ENCODE data around the gene NRXN3. TPM values are rescaled to one million over a fixed set of nuclear protein-coding genes. Genes with fewer than 3 reads are reported as not detected.

Gene NRXN3
- total RNA-seq, 1 donor from 2014 or later: 11.4 TPM

DNA sequence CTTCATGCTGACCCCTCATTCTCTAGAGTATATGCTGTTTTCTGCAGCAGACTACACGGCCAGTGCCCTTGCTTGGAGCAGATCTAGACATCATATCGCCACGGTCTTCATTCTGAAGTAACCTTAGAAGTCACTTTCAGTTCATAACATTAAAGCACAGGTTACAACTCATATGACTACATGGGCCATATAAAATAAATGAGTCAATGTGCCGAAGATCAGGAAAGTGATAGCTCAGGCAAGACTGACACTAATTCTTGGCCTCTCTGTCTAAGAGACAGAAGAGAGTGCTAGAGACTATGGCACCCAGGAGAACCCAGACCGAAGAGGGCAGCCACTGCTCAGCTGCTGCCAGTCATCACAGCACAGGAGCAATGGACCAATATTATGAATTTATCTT is 1431.4 kb downstream of the NRXN3 start:
- Mint-ChIP-seq H3K36me3 (peaks cover 3% of the 10 kb centered on the region), H3K27ac (no peak overlapping the region), H3K4me3 (no peak overlapping the region), H3K27me3 (ENCODE audit: low read depth) (no peaks in the 10 kb centered on the region), H3K9me3 (peaks cover 6% of the 10 kb centered on the region), H3K4me1 (peaks cover 5% of the 10 kb centered on the region)
- no peak for DNase-seq (ENCODE audit: low spot score in 2 of 2, unreplicated experiment in 2 of 2)
- TF ChIP-seq, protein P1, sequence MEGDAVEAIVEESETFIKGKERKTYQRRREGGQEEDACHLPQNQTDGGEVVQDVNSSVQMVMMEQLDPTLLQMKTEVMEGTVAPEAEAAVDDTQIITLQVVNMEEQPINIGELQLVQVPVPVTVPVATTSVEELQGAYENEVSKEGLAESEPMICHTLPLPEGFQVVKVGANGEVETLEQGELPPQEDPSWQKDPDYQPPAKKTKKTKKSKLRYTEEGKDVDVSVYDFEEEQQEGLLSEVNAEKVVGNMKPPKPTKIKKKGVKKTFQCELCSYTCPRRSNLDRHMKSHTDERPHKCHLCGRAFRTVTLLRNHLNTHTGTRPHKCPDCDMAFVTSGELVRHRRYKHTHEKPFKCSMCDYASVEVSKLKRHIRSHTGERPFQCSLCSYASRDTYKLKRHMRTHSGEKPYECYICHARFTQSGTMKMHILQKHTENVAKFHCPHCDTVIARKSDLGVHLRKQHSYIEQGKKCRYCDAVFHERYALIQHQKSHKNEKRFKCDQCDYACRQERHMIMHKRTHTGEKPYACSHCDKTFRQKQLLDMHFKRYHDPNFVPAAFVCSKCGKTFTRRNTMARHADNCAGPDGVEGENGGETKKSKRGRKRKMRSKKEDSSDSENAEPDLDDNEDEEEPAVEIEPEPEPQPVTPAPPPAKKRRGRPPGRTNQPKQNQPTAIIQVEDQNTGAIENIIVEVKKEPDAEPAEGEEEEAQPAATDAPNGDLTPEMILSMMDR (IDR thresholded peaks at IDR 0.05; ENCODE audit: unreplicated experiment): no peak

GRCh38 chr14:79602045-79602444 is 1431.9 kb downstream of the NRXN3 start:
- DNase-seq (ENCODE audit: low spot score in 2 of 2, unreplicated experiment in 2 of 2): no peak
- Mint-ChIP-seq H3K36me3 (no peaks in the 10 kb centered on the region), H3K27me3 (ENCODE audit: low read depth) (no peaks in the 10 kb centered on the region), H3K4me1 (peaks cover 5% of the 10 kb centered on the region), H3K9me3 (peaks cover 2% of the 10 kb centered on the region), H3K27ac (no peak overlapping the region), H3K4me3 (no peak overlapping the region)
- TF ChIP-seq, protein P1 (IDR thresholded peaks at IDR 0.05; ENCODE audit: unreplicated experiment): no peak

GRCh38 chr14:79602742-79603141 is 1432.6 kb downstream of the NRXN3 start:
- Mint-ChIP-seq H3K27ac (no peak overlapping the region), H3K4me1 (peaks cover 6% of the 10 kb centered on the region), H3K4me3 (no peak overlapping the region), H3K27me3 (ENCODE audit: low read depth) (no peaks in the 10 kb centered on the region), H3K36me3 (no peaks in the 10 kb centered on the region), H3K9me3 (no peaks in the 10 kb centered on the region)
- TF ChIP-seq, protein P1 (IDR thresholded peaks at IDR 0.05; ENCODE audit: unreplicated experiment): no peak
- DNase-seq (ENCODE audit: low spot score in 2 of 2, unreplicated experiment in 2 of 2): no peak

- no peak for DNase-seq (ENCODE audit: low spot score in 2 of 2, unreplicated experiment in 2 of 2)
- H3K36me3 Mint-ChIP-seq: no peaks in the 10 kb centered on the region
- H3K27me3 Mint-ChIP-seq (ENCODE audit: low read depth): no peaks in the 10 kb centered on the region
- H3K4me3 Mint-ChIP-seq: no peak overlapping the region
- H3K9me3 Mint-ChIP-seq: no peaks in the 10 kb centered on the region
- TF ChIP-seq, protein P1 (IDR thresholded peaks at IDR 0.05; ENCODE audit: unreplicated experiment): no peak
- peaks cover 11% of the 10 kb centered on the region for H3K4me1 Mint-ChIP-seq
- no peak overlapping the region for H3K27ac Mint-ChIP-seq
Observed at GRCh38 chr14:79605849-79606248, 1435.7 kb downstream of the NRXN3 start.

- DNase-seq (ENCODE audit: low spot score in 2 of 2, unreplicated experiment in 2 of 2): no peak
- Mint-ChIP-seq H3K9me3 (no peaks in the 10 kb centered on the region), H3K36me3 (no peaks in the 10 kb centered on the region), H3K27me3 (ENCODE audit: low read depth) (no peaks in the 10 kb centered on the region), H3K4me1 (peaks cover 11% of the 10 kb centered on the region), H3K27ac (no peak overlapping the region), H3K4me3 (no peak overlapping the region)
- TF ChIP-seq, protein P1 (IDR thresholded peaks at IDR 0.05; ENCODE audit: unreplicated experiment): no peak
Observed at GRCh38 chr14:79608446-79608845, 1438.3 kb downstream of the NRXN3 start.

- H3K36me3 Mint-ChIP-seq: no peaks in the 10 kb centered on the region
- H3K4me1 Mint-ChIP-seq: no peaks in the 10 kb centered on the region
- H3K27me3 Mint-ChIP-seq (ENCODE audit: low read depth): no peaks in the 10 kb centered on the region
- TF ChIP-seq, protein P1 (IDR thresholded peaks at IDR 0.05; ENCODE audit: unreplicated experiment): no peak
- H3K27ac Mint-ChIP-seq: no peak overlapping the region
- peaks cover 16% of the 10 kb centered on the region for H3K9me3 Mint-ChIP-seq
- DNase-seq (ENCODE audit: low spot score in 2 of 2, unreplicated experiment in 2 of 2): no peak
- no peak overlapping the region for H3K4me3 Mint-ChIP-seq
Observed at GRCh38 chr14:79613625-79614024, 1443.5 kb downstream of the NRXN3 start.

Data from mesothelial cell of epicardium (in vitro differentiated cells).